SK-N-SH treated with all-trans-retinoic acid at 6 μM for 48 hours (cell line): Measurements from ENCODE around the gene KCND2.

ENCODE experiments used
- ATAC-seq: fragments of 200-7000 bp; cut with Tn5 transposase; 3 replicates; pipeline ENCODE4 v1.9.1; 2020; ENCODE audit warnings: mild to moderate bottlenecking, moderate library complexity
- ARNTL ChIP-seq: fragments of 450-650 bp; formaldehyde crosslinking; IDR thresholded peaks from 2 replicates; pipeline ENCODE4 v1.5.0; 2020; ENCODE audit warnings: low read depth, mild to moderate bottlenecking, moderate library complexity, borderline replicate concordance
- BACH2 ChIP-seq: fragments of 250-450 bp; sonication (Bioruptor Pico); IDR thresholded peaks from 2 replicates; pipeline ENCODE4 v1.9.0; 2021; ENCODE audit warnings: mild to moderate bottlenecking, borderline replicate concordance
- CSDC2 ChIP-seq: fragments of 250-450 bp; sonication (Bioruptor Pico); IDR thresholded peaks from 2 replicates; pipeline ENCODE4 v1.5.0; 2020; ENCODE audit warnings: mild to moderate bottlenecking, moderate library complexity
- ESRRG ChIP-seq: fragments of 250-450 bp; sonication (Bioruptor Pico); IDR thresholded peaks from 2 replicates; pipeline ENCODE4 v1.6.1; 2021; ENCODE audit warnings: mild to moderate bottlenecking
- GLIS3 ChIP-seq: fragments of 250-450 bp; sonication (Bioruptor Pico); IDR thresholded peaks from 2 replicates; pipeline ENCODE4 v1.5.0; 2020; ENCODE audit warnings: mild to moderate bottlenecking, moderate library complexity
- ISL1 ChIP-seq: fragments of 250-450 bp; sonication (Bioruptor Pico); IDR thresholded peaks from 2 replicates; pipeline ENCODE4 v2.1.2; 2022; ENCODE audit warnings: mild to moderate bottlenecking, moderate library complexity
- OSR1 ChIP-seq: fragments of 250-450 bp; sonication (Bioruptor Pico); IDR thresholded peaks from 2 replicates; pipeline ENCODE4 v1.8.0; 2022; ENCODE audit warnings: moderate library complexity, mild to moderate bottlenecking, inconsistent platforms
- PPARA ChIP-seq: fragments of 250-450 bp; sonication (Bioruptor Pico); IDR thresholded peaks from 2 replicates; pipeline ENCODE4 v1.5.0; 2020; ENCODE audit warnings: mild to moderate bottlenecking, borderline replicate concordance
- RARB ChIP-seq: fragments of 250-450 bp; sonication (Bioruptor Pico); IDR thresholded peaks from 2 replicates; pipeline ENCODE4 v1.8.0; 2021; ENCODE audit warnings: mild to moderate bottlenecking, moderate library complexity
- SNAI2 ChIP-seq: fragments of 250-450 bp; sonication (Bioruptor Pico); IDR thresholded peaks from 2 replicates; pipeline ENCODE4 v1.5.0; 2020; ENCODE audit warnings: mild to moderate bottlenecking, moderate library complexity
- TCF4 ChIP-seq: fragments of 250-450 bp; sonication (Bioruptor Pico); IDR thresholded peaks from 2 replicates; pipeline ENCODE4 v1.8.0; 2021; ENCODE audit warnings: mild to moderate bottlenecking, moderate library complexity, borderline replicate concordance
- TOX ChIP-seq: fragments of 250-450 bp; sonication (Bioruptor Pico); IDR thresholded peaks from 2 replicates; pipeline ENCODE4 v1.8.0; 2021; ENCODE audit warnings: mild to moderate bottlenecking, moderate library complexity, borderline replicate concordance
- ZC3H10 ChIP-seq: fragments of 250-450 bp; sonication (Bioruptor Pico); IDR thresholded peaks from 2 replicates; pipeline ENCODE4 v1.5.1; 2021; ENCODE audit warnings: mild to moderate bottlenecking, moderate library complexity
- ZFP3 ChIP-seq: fragments of 250-450 bp; sonication (Bioruptor Pico); IDR thresholded peaks from 2 replicates; pipeline ENCODE4 v1.5.0; 2020; ENCODE audit warnings: mild to moderate bottlenecking, moderate library complexity
- ZFP30 ChIP-seq: fragments of 450-650 bp; formaldehyde crosslinking; IDR thresholded peaks from 2 replicates; pipeline ENCODE4 v1.5.0; 2022; ENCODE audit warnings: mild to moderate bottlenecking, moderate library complexity
- ZNF565 ChIP-seq: fragments of 450-650 bp; formaldehyde crosslinking; conservative IDR thresholded peaks from 2 replicates; pipeline ENCODE4 v1.5.0; 2020; ENCODE audit warnings: low read depth, mild to moderate bottlenecking, moderate library complexity
- ZNF70 ChIP-seq: fragments of 450-650 bp; formaldehyde crosslinking; IDR thresholded peaks from 2 replicates; pipeline ENCODE4 v1.5.0; 2020; ENCODE audit warnings: mild to moderate bottlenecking, moderate library complexity
- ZNF8 ChIP-seq: fragments of 450-650 bp; formaldehyde crosslinking; IDR thresholded peaks from 2 replicates; pipeline ENCODE4 v1.5.0; 2020; ENCODE audit warnings: mild to moderate bottlenecking, moderate library complexity
- TF ChIP-seq, protein P1 (sequence below): fragments of 250-450 bp; sonication (Bioruptor Pico); IDR thresholded peaks from 2 replicates; pipeline ENCODE4 v1.8.0; 2020; ENCODE audit warnings: mild to moderate bottlenecking, moderate library complexity, borderline replicate concordance
- TF ChIP-seq, protein P2 (sequence below): fragments of 250-450 bp; sonication (Bioruptor Pico); IDR thresholded peaks from 2 replicates; pipeline ENCODE4 v1.5.1; 2021; ENCODE audit warnings: mild to moderate bottlenecking, moderate library complexity
- TF ChIP-seq, protein P3 (sequence below): fragments of 250-450 bp; sonication (Bioruptor Pico); IDR thresholded peaks from 2 replicates; pipeline ENCODE4 v1.5.0; 2020; ENCODE audit warnings: mild to moderate bottlenecking, moderate library complexity
- TF ChIP-seq, protein P4 (sequence below): fragments of 250-450 bp; sonication (Bioruptor Pico); IDR thresholded peaks from 2 replicates; pipeline ENCODE4 v1.5.1; 2020; ENCODE audit warnings: low read depth, mild to moderate bottlenecking, moderate library complexity
- TF ChIP-seq, protein P5 (sequence below): fragments of 250-450 bp; sonication (Bioruptor Pico); IDR thresholded peaks from 2 replicates; pipeline ENCODE4 v1.8.0; 2021; ENCODE audit warnings: low read depth, mild to moderate bottlenecking, moderate library complexity, borderline replicate concordance

Gene KCND2

DNA sequence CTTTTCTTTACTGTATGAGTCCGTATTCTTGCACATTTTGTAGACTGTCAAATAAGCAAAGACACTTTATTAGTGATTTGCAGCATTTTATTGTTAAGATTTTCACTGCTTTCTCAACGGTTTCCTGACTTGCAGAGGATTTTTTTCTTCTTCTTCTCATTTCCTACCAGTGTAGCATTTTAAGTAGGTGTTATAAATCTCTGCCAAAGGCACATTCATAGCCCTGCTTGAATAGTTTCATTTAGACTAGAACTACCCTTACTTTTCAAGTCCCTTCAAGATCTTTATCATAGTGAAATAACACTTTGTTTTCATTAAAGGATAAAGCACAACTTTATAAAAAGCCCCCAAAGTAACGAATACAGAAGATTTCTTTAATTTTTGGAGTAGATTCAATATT, 313.6 kb downstream of the KCND2 start (continued):
- no peak for TF ChIP-seq GLIS3
- TF ChIP-seq ZFP30 (CRISPR knock-in tag): no peak
- TF ChIP-seq ARNTL: no peak
- TF ChIP-seq, protein P1, sequence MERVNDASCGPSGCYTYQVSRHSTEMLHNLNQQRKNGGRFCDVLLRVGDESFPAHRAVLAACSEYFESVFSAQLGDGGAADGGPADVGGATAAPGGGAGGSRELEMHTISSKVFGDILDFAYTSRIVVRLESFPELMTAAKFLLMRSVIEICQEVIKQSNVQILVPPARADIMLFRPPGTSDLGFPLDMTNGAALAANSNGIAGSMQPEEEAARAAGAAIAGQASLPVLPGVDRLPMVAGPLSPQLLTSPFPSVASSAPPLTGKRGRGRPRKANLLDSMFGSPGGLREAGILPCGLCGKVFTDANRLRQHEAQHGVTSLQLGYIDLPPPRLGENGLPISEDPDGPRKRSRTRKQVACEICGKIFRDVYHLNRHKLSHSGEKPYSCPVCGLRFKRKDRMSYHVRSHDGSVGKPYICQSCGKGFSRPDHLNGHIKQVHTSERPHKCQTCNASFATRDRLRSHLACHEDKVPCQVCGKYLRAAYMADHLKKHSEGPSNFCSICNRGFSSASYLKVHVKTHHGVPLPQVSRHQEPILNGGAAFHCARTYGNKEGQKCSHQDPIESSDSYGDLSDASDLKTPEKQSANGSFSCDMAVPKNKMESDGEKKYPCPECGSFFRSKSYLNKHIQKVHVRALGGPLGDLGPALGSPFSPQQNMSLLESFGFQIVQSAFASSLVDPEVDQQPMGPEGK (CRISPR knock-in tag): no peak
- TF ChIP-seq ISL1: no peak

DNA sequence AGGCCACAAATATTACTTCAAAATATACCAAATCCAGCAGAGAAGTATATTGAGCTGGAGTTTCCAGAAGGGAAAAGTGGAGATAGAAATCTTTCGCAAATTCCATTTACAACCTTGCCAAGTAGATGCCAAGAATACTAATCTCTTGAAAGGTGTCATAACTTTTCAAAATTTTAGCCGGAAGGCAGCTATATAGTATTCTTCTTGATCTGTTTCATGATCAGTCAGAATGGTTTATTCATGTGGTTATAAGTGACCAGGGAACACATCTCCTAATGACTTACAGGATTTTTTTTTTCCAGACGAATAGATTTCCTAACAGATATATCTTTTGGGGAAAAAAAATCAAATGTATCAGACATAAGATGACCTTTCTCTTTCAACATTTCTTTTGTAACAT, 314.3 kb downstream of the KCND2 start:
- no peak for ATAC-seq
- TF ChIP-seq ESRRG (CRISPR knock-in tag): no peak
- TF ChIP-seq ISL1: no peak
- TF ChIP-seq, protein P2, sequence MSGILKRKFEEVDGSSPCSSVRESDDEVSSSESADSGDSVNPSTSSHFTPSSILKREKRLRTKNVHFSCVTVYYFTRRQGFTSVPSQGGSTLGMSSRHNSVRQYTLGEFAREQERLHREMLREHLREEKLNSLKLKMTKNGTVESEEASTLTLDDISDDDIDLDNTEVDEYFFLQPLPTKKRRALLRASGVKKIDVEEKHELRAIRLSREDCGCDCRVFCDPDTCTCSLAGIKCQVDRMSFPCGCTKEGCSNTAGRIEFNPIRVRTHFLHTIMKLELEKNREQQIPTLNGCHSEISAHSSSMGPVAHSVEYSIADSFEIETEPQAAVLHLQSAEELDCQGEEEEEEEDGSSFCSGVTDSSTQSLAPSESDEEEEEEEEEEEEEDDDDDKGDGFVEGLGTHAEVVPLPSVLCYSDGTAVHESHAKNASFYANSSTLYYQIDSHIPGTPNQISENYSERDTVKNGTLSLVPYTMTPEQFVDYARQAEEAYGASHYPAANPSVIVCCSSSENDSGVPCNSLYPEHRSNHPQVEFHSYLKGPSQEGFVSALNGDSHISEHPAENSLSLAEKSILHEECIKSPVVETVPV (CRISPR knock-in tag): no peak
- TF ChIP-seq ZFP3 (CRISPR knock-in tag): no peak
- TF ChIP-seq ZNF8: no peak
- no peak for TF ChIP-seq OSR1
- no peak for TF ChIP-seq ZNF70 (CRISPR knock-in tag)
- TF ChIP-seq ZNF565 (CRISPR knock-in tag): no peak
- TF ChIP-seq, protein P3, sequence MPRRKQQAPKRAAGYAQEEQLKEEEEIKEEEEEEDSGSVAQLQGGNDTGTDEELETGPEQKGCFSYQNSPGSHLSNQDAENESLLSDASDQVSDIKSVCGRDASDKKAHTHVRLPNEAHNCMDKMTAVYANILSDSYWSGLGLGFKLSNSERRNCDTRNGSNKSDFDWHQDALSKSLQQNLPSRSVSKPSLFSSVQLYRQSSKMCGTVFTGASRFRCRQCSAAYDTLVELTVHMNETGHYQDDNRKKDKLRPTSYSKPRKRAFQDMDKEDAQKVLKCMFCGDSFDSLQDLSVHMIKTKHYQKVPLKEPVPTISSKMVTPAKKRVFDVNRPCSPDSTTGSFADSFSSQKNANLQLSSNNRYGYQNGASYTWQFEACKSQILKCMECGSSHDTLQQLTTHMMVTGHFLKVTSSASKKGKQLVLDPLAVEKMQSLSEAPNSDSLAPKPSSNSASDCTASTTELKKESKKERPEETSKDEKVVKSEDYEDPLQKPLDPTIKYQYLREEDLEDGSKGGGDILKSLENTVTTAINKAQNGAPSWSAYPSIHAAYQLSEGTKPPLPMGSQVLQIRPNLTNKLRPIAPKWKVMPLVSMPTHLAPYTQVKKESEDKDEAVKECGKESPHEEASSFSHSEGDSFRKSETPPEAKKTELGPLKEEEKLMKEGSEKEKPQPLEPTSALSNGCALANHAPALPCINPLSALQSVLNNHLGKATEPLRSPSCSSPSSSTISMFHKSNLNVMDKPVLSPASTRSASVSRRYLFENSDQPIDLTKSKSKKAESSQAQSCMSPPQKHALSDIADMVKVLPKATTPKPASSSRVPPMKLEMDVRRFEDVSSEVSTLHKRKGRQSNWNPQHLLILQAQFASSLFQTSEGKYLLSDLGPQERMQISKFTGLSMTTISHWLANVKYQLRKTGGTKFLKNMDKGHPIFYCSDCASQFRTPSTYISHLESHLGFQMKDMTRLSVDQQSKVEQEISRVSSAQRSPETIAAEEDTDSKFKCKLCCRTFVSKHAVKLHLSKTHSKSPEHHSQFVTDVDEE: no peak
- TF ChIP-seq, protein P4, sequence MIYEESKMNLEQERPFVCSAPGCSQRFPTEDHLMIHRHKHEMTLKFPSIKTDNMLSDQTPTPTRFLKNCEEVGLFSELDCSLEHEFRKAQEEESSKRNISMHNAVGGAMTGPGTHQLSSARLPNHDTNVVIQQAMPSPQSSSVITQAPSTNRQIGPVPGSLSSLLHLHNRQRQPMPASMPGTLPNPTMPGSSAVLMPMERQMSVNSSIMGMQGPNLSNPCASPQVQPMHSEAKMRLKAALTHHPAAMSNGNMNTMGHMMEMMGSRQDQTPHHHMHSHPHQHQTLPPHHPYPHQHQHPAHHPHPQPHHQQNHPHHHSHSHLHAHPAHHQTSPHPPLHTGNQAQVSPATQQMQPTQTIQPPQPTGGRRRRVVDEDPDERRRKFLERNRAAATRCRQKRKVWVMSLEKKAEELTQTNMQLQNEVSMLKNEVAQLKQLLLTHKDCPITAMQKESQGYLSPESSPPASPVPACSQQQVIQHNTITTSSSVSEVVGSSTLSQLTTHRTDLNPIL (CRISPR knock-in tag): no peak
- no peak for TF ChIP-seq CSDC2 (CRISPR knock-in tag)
- no peak for TF ChIP-seq TCF4 (CRISPR knock-in tag)
- no peak for TF ChIP-seq ZC3H10
- TF ChIP-seq BACH2 (CRISPR knock-in tag): no peak
- TF ChIP-seq PPARA: no peak
- TF ChIP-seq, protein P5, sequence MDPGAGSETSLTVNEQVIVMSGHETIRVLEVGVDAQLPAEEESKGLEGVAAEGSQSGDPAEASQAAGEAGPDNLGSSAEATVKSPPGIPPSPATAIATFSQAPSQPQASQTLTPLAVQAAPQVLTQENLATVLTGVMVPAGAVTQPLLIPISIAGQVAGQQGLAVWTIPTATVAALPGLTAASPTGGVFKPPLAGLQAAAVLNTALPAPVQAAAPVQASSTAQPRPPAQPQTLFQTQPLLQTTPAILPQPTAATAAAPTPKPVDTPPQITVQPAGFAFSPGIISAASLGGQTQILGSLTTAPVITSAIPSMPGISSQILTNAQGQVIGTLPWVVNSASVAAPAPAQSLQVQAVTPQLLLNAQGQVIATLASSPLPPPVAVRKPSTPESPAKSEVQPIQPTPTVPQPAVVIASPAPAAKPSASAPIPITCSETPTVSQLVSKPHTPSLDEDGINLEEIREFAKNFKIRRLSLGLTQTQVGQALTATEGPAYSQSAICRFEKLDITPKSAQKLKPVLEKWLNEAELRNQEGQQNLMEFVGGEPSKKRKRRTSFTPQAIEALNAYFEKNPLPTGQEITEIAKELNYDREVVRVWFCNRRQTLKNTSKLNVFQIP (CRISPR knock-in tag): no peak
- TF ChIP-seq, protein P1 (CRISPR knock-in tag): no peak
- TF ChIP-seq SNAI2 (CRISPR knock-in tag): no peak
- no peak for TF ChIP-seq GLIS3
- TF ChIP-seq, all 23 proteins: peak for 0

DNA sequence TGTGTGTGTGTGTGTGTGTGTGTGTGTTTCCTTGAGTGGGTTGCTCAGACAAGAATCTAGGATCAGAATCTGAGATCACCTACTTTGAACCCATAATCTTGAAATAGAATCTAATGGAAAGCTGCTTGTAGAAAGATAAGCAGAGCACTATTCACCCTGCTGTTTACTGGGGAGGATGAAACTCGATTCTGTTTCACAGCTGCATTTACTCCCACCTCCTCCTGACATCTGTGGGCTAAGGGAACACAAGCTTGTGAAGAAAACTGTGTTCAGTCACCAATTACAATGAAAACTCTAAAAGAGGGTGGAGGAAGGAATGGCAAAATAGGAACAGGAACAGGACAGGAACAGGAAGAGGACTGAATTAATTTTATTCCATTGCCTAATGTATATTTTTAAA, 315.4 kb downstream of the KCND2 start:
- TF ChIP-seq ZNF565 (CRISPR knock-in tag): no peak
- no peak for TF ChIP-seq RARB (CRISPR knock-in tag)
- TF ChIP-seq, protein P1 (CRISPR knock-in tag): no peak
- TF ChIP-seq ZFP30 (CRISPR knock-in tag): no peak
- no peak for TF ChIP-seq GLIS3
- TF ChIP-seq, protein P5 (CRISPR knock-in tag): no peak
- TF ChIP-seq TCF4 (CRISPR knock-in tag): no peak
- no peak for TF ChIP-seq TOX (CRISPR knock-in tag)
- TF ChIP-seq ZNF8: no peak
- ATAC-seq: no peak
